K562 (cell line): ENCODE results near the gene ERBB3. TPM values are rescaled to one million over a fixed set of nuclear protein-coding genes. Genes with fewer than 3 reads are reported as not detected.

ENCODE experiments used
- BCOR ChIP-seq: fragments of 450-650 bp; IDR thresholded peaks from 2 replicates; pipeline ENCODE4 v1.6.1; 2016
- CC2D1A ChIP-seq: fragments of 450-650 bp; IDR thresholded peaks from 2 replicates; pipeline ENCODE4 v1.6.1; 2017; ENCODE audit warnings: mild to moderate bottlenecking
- GATA2 ChIP-seq: sonication (generic); formaldehyde crosslinking; IDR thresholded peaks from 2 replicates; pipeline ENCODE4 v1.4.0; 2020; ENCODE audit warnings: mild to moderate bottlenecking, missing genetic modification reagents
- HEY1 ChIP-seq: fragments of 250-450 bp; sonication (Bioruptor Pico); IDR thresholded peaks from 2 replicates; pipeline ENCODE4 v1.5.0; 2020; ENCODE audit warnings: mild to moderate bottlenecking, moderate library complexity, borderline replicate concordance
- POLR2AphosphoS5 ChIP-seq: IDR thresholded peaks from 2 replicates; pipeline ENCODE4 v1.6.1; 2011; ENCODE audit warnings: mild to moderate bottlenecking, low read depth, low read length, moderate library complexity; ENCODE audit not compliant: control insufficient read depth, insufficient read depth
- ZEB2 ChIP-seq: fragments of 450-650 bp; IDR thresholded peaks from 2 replicates; pipeline ENCODE4 v1.6.1; 2016
- ZNF431 ChIP-seq: sonication (generic); formaldehyde crosslinking; IDR thresholded peaks from 2 replicates; pipeline ENCODE4 v1.8.0; 2022; ENCODE audit warnings: mild to moderate bottlenecking, missing genetic modification reagents
- polyA plus RNA-seq, 8 experiments: library from polyadenylated mRNA; depleted of rRNA in 4 of 8; stranded (reverse) in 5 of 8; unstranded in 3 of 8; fragments of >200 nt; fragmentation: Nextera tagmentation in 2 of 8; fragmentation: Illumina TruSeq in 1 of 8; extraction: Ambion mirVana in 2 of 8; extraction: Trizol in 1 of 8; gene quantifications; 2 replicates each; pipeline versions ENCODE4 v1.2.1 to v1.2.3, GENCODE V29; 2011 to 2014; ENCODE audit warnings: inconsistent platforms in 1 of 8, missing spikeins in 1 of 8
- total RNA-seq, 7 experiments: library from RNA; depleted of rRNA in 6 of 7; stranded (reverse); fragments of >200 nt in 6 of 7; fragmentation: Illumina TruSeq in 2 of 7; extraction: Trizol in 2 of 7; gene quantifications; 2 replicates each; pipeline versions ENCODE4 v1.2.1 to v1.2.3, GENCODE V29; 2011 to 2021; ENCODE audit warnings: low replicate concordance in 1 of 7
- TF ChIP-seq, protein P1 (sequence below): sonication (generic); formaldehyde crosslinking; IDR thresholded peaks from 2 replicates; pipeline ENCODE4 v1.8.0; 2023; ENCODE audit warnings: missing genetic modification reagents, mild to moderate bottlenecking, borderline replicate concordance
- TF ChIP-seq, protein P2 (sequence below): fragments of 250-450 bp; sonication (Bioruptor Pico); IDR thresholded peaks from 2 replicates; pipeline ENCODE4 v1.4.0; 2020
- TF ChIP-seq, protein P3 (sequence below), 2 experiments: fragments of 450-650 bp; formaldehyde crosslinking in 1 of 2; IDR thresholded peaks; 2 replicates each; pipeline versions ENCODE4 v1.4.0 to v1.6.1; 2014 to 2020; ENCODE audit warnings: mild to moderate bottlenecking in 2 of 2, borderline replicate concordance in 1 of 2, low read depth in 1 of 2
- TF ChIP-seq, protein P4 (sequence below): conservative IDR thresholded peaks from 2 replicates; pipeline ENCODE4 v1.6.1; 2011; ENCODE audit warnings: low read depth, mild to moderate bottlenecking, low read length; ENCODE audit not compliant: control insufficient read depth

Gene ERBB3
- total and polyA plus RNA-seq, 9 of the 15 experiments (the other 6 are each of a cell fraction or from before 2014, with no cell fraction given) = 1.5 to 5.4 (median 3.8) TPM

DNA sequence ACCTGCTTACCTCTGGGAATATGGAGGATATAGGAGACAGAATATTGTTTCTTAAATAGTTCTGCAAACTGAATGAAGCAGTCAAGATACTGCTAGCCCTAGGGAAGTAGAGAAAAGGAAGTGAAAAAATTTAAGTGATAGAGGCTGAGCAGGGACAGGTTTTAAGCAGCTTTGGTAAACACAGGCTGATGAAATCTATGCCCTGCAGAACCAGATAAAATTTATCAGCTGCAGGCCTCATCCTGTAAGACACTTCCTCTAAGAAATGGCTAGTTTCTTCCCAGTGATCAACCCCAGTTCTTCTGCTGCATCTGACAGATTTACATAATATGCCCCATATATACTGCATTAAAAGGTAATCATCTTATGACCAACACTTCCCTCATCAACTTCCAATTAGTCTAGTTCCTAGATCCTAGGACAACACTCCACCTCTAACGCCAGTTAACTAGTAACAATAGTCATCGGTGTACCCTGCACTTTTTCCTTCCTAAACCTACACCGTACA, 46.8 kb downstream of the ERBB3 start (continued):
- TF ChIP-seq, protein P1, sequence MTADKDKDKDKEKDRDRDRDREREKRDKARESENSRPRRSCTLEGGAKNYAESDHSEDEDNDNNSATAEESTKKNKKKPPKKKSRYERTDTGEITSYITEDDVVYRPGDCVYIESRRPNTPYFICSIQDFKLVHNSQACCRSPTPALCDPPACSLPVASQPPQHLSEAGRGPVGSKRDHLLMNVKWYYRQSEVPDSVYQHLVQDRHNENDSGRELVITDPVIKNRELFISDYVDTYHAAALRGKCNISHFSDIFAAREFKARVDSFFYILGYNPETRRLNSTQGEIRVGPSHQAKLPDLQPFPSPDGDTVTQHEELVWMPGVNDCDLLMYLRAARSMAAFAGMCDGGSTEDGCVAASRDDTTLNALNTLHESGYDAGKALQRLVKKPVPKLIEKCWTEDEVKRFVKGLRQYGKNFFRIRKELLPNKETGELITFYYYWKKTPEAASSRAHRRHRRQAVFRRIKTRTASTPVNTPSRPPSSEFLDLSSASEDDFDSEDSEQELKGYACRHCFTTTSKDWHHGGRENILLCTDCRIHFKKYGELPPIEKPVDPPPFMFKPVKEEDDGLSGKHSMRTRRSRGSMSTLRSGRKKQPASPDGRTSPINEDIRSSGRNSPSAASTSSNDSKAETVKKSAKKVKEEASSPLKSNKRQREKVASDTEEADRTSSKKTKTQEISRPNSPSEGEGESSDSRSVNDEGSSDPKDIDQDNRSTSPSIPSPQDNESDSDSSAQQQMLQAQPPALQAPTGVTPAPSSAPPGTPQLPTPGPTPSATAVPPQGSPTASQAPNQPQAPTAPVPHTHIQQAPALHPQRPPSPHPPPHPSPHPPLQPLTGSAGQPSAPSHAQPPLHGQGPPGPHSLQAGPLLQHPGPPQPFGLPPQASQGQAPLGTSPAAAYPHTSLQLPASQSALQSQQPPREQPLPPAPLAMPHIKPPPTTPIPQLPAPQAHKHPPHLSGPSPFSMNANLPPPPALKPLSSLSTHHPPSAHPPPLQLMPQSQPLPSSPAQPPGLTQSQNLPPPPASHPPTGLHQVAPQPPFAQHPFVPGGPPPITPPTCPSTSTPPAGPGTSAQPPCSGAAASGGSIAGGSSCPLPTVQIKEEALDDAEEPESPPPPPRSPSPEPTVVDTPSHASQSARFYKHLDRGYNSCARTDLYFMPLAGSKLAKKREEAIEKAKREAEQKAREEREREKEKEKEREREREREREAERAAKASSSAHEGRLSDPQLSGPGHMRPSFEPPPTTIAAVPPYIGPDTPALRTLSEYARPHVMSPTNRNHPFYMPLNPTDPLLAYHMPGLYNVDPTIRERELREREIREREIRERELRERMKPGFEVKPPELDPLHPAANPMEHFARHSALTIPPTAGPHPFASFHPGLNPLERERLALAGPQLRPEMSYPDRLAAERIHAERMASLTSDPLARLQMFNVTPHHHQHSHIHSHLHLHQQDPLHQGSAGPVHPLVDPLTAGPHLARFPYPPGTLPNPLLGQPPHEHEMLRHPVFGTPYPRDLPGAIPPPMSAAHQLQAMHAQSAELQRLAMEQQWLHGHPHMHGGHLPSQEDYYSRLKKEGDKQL (CRISPR knock-in tag) = no peak
- peak; percentile 12; the same call in 1 of the 2 replicates for TF ChIP-seq BCOR
- TF ChIP-seq HEY1 (CRISPR knock-in tag) = no peak
- TF ChIP-seq, protein P2, sequence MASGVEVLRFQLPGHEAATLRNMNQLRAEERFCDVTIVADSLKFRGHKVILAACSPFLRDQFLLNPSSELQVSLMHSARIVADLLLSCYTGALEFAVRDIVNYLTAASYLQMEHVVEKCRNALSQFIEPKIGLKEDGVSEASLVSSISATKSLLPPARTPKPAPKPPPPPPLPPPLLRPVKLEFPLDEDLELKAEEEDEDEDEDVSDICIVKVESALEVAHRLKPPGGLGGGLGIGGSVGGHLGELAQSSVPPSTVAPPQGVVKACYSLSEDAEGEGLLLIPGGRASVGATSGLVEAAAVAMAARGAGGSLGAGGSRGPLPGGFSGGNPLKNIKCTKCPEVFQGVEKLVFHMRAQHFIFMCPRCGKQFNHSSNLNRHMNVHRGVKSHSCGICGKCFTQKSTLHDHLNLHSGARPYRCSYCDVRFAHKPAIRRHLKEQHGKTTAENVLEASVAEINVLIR (CRISPR knock-in tag) = no peak
- peak; percentile 62 for TF ChIP-seq CC2D1A
- TF ChIP-seq POLR2AphosphoS5 = peak; percentile 62; the same call in 1 of the 2 replicates
- TF ChIP-seq ZEB2 = peak; percentile 49; the same call in 1 of the 2 replicates
- peak; percentile 88 for TF ChIP-seq GATA2 (CRISPR knock-in tag)
- TF ChIP-seq ZNF431 (CRISPR knock-in tag) = no peak
- TF ChIP-seq, protein P3, sequence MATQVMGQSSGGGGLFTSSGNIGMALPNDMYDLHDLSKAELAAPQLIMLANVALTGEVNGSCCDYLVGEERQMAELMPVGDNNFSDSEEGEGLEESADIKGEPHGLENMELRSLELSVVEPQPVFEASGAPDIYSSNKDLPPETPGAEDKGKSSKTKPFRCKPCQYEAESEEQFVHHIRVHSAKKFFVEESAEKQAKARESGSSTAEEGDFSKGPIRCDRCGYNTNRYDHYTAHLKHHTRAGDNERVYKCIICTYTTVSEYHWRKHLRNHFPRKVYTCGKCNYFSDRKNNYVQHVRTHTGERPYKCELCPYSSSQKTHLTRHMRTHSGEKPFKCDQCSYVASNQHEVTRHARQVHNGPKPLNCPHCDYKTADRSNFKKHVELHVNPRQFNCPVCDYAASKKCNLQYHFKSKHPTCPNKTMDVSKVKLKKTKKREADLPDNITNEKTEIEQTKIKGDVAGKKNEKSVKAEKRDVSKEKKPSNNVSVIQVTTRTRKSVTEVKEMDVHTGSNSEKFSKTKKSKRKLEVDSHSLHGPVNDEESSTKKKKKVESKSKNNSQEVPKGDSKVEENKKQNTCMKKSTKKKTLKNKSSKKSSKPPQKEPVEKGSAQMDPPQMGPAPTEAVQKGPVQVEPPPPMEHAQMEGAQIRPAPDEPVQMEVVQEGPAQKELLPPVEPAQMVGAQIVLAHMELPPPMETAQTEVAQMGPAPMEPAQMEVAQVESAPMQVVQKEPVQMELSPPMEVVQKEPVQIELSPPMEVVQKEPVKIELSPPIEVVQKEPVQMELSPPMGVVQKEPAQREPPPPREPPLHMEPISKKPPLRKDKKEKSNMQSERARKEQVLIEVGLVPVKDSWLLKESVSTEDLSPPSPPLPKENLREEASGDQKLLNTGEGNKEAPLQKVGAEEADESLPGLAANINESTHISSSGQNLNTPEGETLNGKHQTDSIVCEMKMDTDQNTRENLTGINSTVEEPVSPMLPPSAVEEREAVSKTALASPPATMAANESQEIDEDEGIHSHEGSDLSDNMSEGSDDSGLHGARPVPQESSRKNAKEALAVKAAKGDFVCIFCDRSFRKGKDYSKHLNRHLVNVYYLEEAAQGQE (IDR thresholded peaks at IDR 0.05; ENCODE audit: borderline replicate concordance) = peak; percentile 53; the same call in 1 of the 2 replicates
- TF ChIP-seq, protein P3 (CRISPR knock-in tag; IDR thresholded peaks at IDR 0.05; ENCODE audit: low read depth) = no peak
- TF ChIP-seq, protein P4, sequence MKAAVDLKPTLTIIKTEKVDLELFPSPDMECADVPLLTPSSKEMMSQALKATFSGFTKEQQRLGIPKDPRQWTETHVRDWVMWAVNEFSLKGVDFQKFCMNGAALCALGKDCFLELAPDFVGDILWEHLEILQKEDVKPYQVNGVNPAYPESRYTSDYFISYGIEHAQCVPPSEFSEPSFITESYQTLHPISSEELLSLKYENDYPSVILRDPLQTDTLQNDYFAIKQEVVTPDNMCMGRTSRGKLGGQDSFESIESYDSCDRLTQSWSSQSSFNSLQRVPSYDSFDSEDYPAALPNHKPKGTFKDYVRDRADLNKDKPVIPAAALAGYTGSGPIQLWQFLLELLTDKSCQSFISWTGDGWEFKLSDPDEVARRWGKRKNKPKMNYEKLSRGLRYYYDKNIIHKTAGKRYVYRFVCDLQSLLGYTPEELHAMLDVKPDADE = no peak
